Measurements from ENCODE around the gene NCS1.

DNA sequence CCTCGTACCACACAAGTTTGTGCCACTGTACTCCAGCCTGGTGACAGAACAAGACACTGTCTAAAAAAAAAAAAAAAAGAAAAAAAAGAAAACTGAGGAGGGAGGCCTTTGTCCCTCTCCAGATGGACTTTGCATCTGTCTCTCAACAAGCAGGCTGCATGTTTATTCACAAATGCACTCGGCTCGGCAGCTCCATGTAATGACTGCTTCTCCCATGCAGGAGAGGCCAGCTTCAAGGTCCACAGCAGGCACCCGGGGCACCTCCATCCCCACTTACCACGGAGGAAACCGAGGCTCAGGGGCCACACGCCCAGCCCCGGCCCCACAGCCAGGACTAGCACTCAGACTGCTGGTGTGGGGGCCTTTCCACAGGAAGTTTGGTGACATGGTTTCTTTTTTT is 13.1 kb upstream of the NCS1 start:
- TF ChIP-seq POLR2AphosphoS5 (IDR thresholded peaks at IDR 0.05; ENCODE audit: low read depth, low read length): no peak
- TF ChIP-seq POLR2A (IDR thresholded peaks at IDR 0.05; ENCODE audit: low read depth, low read length): no peak

Data from GM12892 (cell line).